Neutrophil (primary cell): ENCODE measurements around the gene BST2.
A peak's percentile ranks its signal among the peaks of the same experiment; 100 is the strongest.

ENCODE experiments used
- H3K27ac ChIP-seq: fragments of 200-600 bp; sonication (generic); 2 replicates; pipeline ENCODE4 v1.5.1; 2016; ENCODE audit warnings: mild to moderate bottlenecking, moderate library complexity
- H3K27me3 ChIP-seq: fragments of 200-600 bp; sonication (generic); 2 replicates; pipeline ENCODE4 v1.6.0; 2016; ENCODE audit warnings: mild to moderate bottlenecking
- H3K36me3 ChIP-seq: fragments of 200-600 bp; sonication (generic); 2 replicates; pipeline ENCODE4 v1.5.1; 2017
- H3K4me1 ChIP-seq, 2 experiments: fragments of 200-600 bp in 1 of 2; sonication (generic) in 1 of 2; 1 replicate in 1 of 2; 2 replicates in 1 of 2; pipeline versions ENCODE4 v1.5.1 to v1.6.1; 2013 to 2016; ENCODE audit warnings: low read depth in 1 of 2, low read length in 1 of 2, mild to moderate bottlenecking in 1 of 2, moderate library complexity in 1 of 2; ENCODE audit not compliant: control insufficient read depth in 1 of 2, insufficient read depth in 1 of 2
- H3K4me3 ChIP-seq, 2 experiments: fragments of 200-600 bp in 1 of 2; sonication (generic) in 1 of 2; 1 replicate in 1 of 2; 2 replicates in 1 of 2; pipeline ENCODE4 v1.5.1; 2013 to 2016; ENCODE audit warnings: low read depth in 1 of 2, low read length in 1 of 2, mild to moderate bottlenecking in 1 of 2, moderate library complexity in 1 of 2
- H3K9me3 ChIP-seq: fragments of 200-600 bp; sonication (generic); 2 replicates; pipeline ENCODE4 v1.5.1; 2016
- TF ChIP-seq, protein P1 (sequence below): fragments of 200-600 bp; sonication (generic); IDR thresholded peaks from 2 replicates; pipeline ENCODE4 v1.5.1; 2016; ENCODE audit warnings: antibody characterized with exemption

The BST2 gene, protein sequence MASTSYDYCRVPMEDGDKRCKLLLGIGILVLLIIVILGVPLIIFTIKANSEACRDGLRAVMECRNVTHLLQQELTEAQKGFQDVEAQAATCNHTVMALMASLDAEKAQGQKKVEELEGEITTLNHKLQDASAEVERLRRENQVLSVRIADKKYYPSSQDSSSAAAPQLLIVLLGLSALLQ

GRCh38 chr19:17405250-17406045 lies at the start of gene BST2:
TSS of gene BST2 (minus strand) at chr19:17405630. CDS start at chr19:17405575, 55 bp downstream.
- TF ChIP-seq, protein P1, sequence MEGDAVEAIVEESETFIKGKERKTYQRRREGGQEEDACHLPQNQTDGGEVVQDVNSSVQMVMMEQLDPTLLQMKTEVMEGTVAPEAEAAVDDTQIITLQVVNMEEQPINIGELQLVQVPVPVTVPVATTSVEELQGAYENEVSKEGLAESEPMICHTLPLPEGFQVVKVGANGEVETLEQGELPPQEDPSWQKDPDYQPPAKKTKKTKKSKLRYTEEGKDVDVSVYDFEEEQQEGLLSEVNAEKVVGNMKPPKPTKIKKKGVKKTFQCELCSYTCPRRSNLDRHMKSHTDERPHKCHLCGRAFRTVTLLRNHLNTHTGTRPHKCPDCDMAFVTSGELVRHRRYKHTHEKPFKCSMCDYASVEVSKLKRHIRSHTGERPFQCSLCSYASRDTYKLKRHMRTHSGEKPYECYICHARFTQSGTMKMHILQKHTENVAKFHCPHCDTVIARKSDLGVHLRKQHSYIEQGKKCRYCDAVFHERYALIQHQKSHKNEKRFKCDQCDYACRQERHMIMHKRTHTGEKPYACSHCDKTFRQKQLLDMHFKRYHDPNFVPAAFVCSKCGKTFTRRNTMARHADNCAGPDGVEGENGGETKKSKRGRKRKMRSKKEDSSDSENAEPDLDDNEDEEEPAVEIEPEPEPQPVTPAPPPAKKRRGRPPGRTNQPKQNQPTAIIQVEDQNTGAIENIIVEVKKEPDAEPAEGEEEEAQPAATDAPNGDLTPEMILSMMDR, result no peak
- Histone ChIP-seq H3K9me3 (no peaks in the 10 kb centered on the region), H3K27ac (peak within 1 kb of the TSS; percentile 92), H3K4me1 (peaks cover 32 to 50% of the 10 kb centered on the region in 2 experiments), H3K36me3 (peaks cover 3% of the 10 kb centered on the region), H3K4me3 (peak within 1 kb of the TSS; percentile 60 to 70), H3K27me3 (no peaks in the 10 kb centered on the region)

- Histone ChIP-seq H3K36me3 (no peaks in the 10 kb centered on the region), H3K27ac (no peak overlapping the region), H3K27me3 (peaks cover 84% of the 10 kb centered on the region), H3K4me3 (no peak overlapping the region), H3K4me1 (no peaks in the 10 kb centered on the region), H3K9me3 (no peaks in the 10 kb centered on the region)
- TF ChIP-seq, protein P1, result no peak
These were observed 49.2 kb upstream of the BST2 start for GRCh38 chr19:17454576-17455071.

- H3K27ac ChIP-seq, result no peak overlapping the region
- H3K9me3 ChIP-seq, result no peaks in the 10 kb centered on the region
- H3K4me3 ChIP-seq, result no peak overlapping the region
- H3K27me3 ChIP-seq, result peaks cover 96% of the 10 kb centered on the region
- H3K36me3 ChIP-seq, result no peaks in the 10 kb centered on the region
- H3K4me1 ChIP-seq, result peaks cover 0 to 5% of the 10 kb centered on the region in 2 experiments
- TF ChIP-seq, protein P1, result no peak
These were observed 46.4 kb upstream of the BST2 start for GRCh38 chr19:17451820-17452219.

- Histone ChIP-seq H3K27ac (no peak overlapping the region), H3K36me3 (no peaks in the 10 kb centered on the region), H3K4me3 (no peak overlapping the region), H3K4me1 (peaks cover 0 to 5% of the 10 kb centered on the region in 2 experiments), H3K27me3 (peaks cover 96% of the 10 kb centered on the region), H3K9me3 (no peaks in the 10 kb centered on the region)
- TF ChIP-seq, protein P1, result no peak
These were observed 45.0 kb upstream of the BST2 start for GRCh38 chr19:17450264-17451075.

- no peaks in the 10 kb centered on the region for H3K9me3 ChIP-seq
- TF ChIP-seq, protein P1, result no peak
- peaks cover 0 to 5% of the 10 kb centered on the region in 2 experiments for H3K4me1 ChIP-seq
- no peak within 1 kb of the TSS for H3K27ac ChIP-seq
- peaks cover 81% of the 10 kb centered on the region for H3K27me3 ChIP-seq
- no peaks in the 10 kb centered on the region for H3K36me3 ChIP-seq
- H3K4me3 ChIP-seq, result no peak within 1 kb of the TSS
These were observed 42.9 kb upstream of the BST2 start, which contains the start of gene TMEM221 for GRCh38 chr19:17448131-17448967. TSS of gene TMEM221 (minus strand) at chr19:17448668. CDS start at chr19:17448462, 206 bp downstream.
